NCI-H128 (cell line): Measurements from ENCODE around the gene ADGRF3.
"Not testable (repeated sequence)": the region's sequence is repeated elsewhere in the genome, so short reads cannot be mapped to it uniquely, and the experiment has no call there.

Source experiments
- DNase-seq: peaks from one replicate; lab custom pipeline; 2025; ENCODE audit not compliant: unreplicated experiment; lab: John Stamatoyannopoulos, UW

Gene ADGRF3

GRCh38 chr2:26281226-26281625 lies 65.4 kb downstream of the ADGRF3 start:
- no peak for DNase-seq

- DNase-seq, result no peak
Observed at GRCh38 chr2:26279886-26280285, 66.7 kb downstream of the ADGRF3 start.

- DNase-seq, result no peak
Observed at GRCh38 chr2:26276484-26277227, 69.9 kb downstream of the ADGRF3 start.

GRCh38 chr2:26274058-26274613 lies 72.5 kb downstream of the ADGRF3 start:
- no peak for DNase-seq

- no peak for DNase-seq
Observed at GRCh38 chr2:26273501-26273900, 73.1 kb downstream of the ADGRF3 start.

GRCh38 chr2:26270373-26270772 lies 76.2 kb downstream of the ADGRF3 start:
- no peak for DNase-seq

- DNase-seq, result no peak
Observed at GRCh38 chr2:26269571-26270158, 76.9 kb downstream of the ADGRF3 start.

GRCh38 chr2:26268670-26269385 lies 77.8 kb downstream of the ADGRF3 start:
- not testable (repeated sequence) for DNase-seq

GRCh38 chr2:26268213-26268612 lies 78.4 kb downstream of the ADGRF3 start:
- no peak for DNase-seq

- DNase-seq, result not testable (repeated sequence)
Observed at GRCh38 chr2:26258836-26259235, 87.8 kb downstream of the ADGRF3 start.
